ENCODE results near the gene KLHL2. TPM values are rescaled to one million over a fixed set of nuclear protein-coding genes. Genes with fewer than 3 reads are reported as not detected.

The KLHL2 gene
- total RNA-seq, 1 experiment from 2014 or later, result 37.1 TPM

- ChIA-PET POLR2A (interaction anchor here (0.9 to 1.5 kb wide), 3 partner anchors 8 to 85 kb away, joined by 3 read pairs; no protein-coding TSS in a partner anchor), CTCF (interaction anchor here (0.6 to 1.1 kb wide), 3 partner anchors 30 to 777 kb away, joined by 3 to 6 read pairs (median 4); no protein-coding TSS in a partner anchor)
- DNase-seq (ENCODE audit: unreplicated experiment), result no peak
- H3K27ac Mint-ChIP-seq (ENCODE audit: low read depth, unreplicated experiment), result no peak overlapping the region
- TF ChIP-seq CTCF (IDR thresholded peaks at IDR 0.05; ENCODE audit: unreplicated experiment), result no peak
- peaks cover 13% of the 10 kb centered on the region for H3K4me1 Mint-ChIP-seq (ENCODE audit: insufficient read depth, unreplicated experiment)
- no peak overlapping the region for H3K4me3 Mint-ChIP-seq (ENCODE audit: unreplicated experiment)
- H3K27me3 Mint-ChIP-seq (ENCODE audit: insufficient read depth, unreplicated experiment), result no peaks in the 10 kb centered on the region
- peaks cover 30% of the 10 kb centered on the region for H3K36me3 Mint-ChIP-seq (ENCODE audit: insufficient read depth, unreplicated experiment)
- intact Hi-C loops (cut with micrococcal nuclease), result no loop called here
- BruUV-seq (replicated peaks), result no TSS peak
- H3K9me3 Mint-ChIP-seq (ENCODE audit: unreplicated experiment), result no peaks in the 10 kb centered on the region
Observed at GRCh38 chr4:165293927-165294649, 86.7 kb downstream of the KLHL2 start.

- Mint-ChIP-seq H3K4me3 (ENCODE audit: unreplicated experiment) (no peak overlapping the region), H3K27me3 (ENCODE audit: insufficient read depth, unreplicated experiment) (no peaks in the 10 kb centered on the region), H3K36me3 (ENCODE audit: insufficient read depth, unreplicated experiment) (peaks cover 38% of the 10 kb centered on the region), H3K27ac (ENCODE audit: low read depth, unreplicated experiment) (peak overlapping the region; percentile 63), H3K4me1 (ENCODE audit: insufficient read depth, unreplicated experiment) (peaks cover 13% of the 10 kb centered on the region), H3K9me3 (ENCODE audit: unreplicated experiment) (no peaks in the 10 kb centered on the region)
- POLR2A ChIA-PET, result interaction anchor here (1.5 kb wide), 1 partner anchor 64 kb away, joined by 3 read pairs; no protein-coding TSS in a partner anchor
- intact Hi-C loops (cut with micrococcal nuclease), result no loop called here
- BruUV-seq (replicated peaks), result no TSS peak
- no peak for DNase-seq (ENCODE audit: unreplicated experiment)
- no peak for TF ChIP-seq CTCF (IDR thresholded peaks at IDR 0.05; ENCODE audit: unreplicated experiment)
- CTCF ChIA-PET, result interaction anchor here (0.7 to 1.1 kb wide), 3 partner anchors 9 to 777 kb away, joined by 3 to 6 read pairs (median 3); no protein-coding TSS in a partner anchor
Observed at GRCh38 chr4:165294907-165295306, 87.5 kb downstream of the KLHL2 start.

- no peak for TF ChIP-seq CTCF (IDR thresholded peaks at IDR 0.05; ENCODE audit: unreplicated experiment)
- no TSS peak for BruUV-seq (replicated peaks)
- H3K27ac Mint-ChIP-seq (ENCODE audit: low read depth, unreplicated experiment), result no peak overlapping the region
- H3K27me3 Mint-ChIP-seq (ENCODE audit: insufficient read depth, unreplicated experiment), result no peaks in the 10 kb centered on the region
- CTCF ChIA-PET, result interaction anchor here (0.5 to 0.8 kb wide), 3 partner anchors 14 to 137 kb away, joined by 3 to 4 read pairs (median 4); no protein-coding TSS in a partner anchor
- POLR2A ChIA-PET, result interaction anchor here (2.2 kb wide), 1 partner anchor 33 kb away, joined by 7 read pairs; no protein-coding TSS in a partner anchor
- H3K4me1 Mint-ChIP-seq (ENCODE audit: insufficient read depth, unreplicated experiment), result peaks cover 24% of the 10 kb centered on the region
- no peak for DNase-seq (ENCODE audit: unreplicated experiment)
- no peaks in the 10 kb centered on the region for H3K9me3 Mint-ChIP-seq (ENCODE audit: unreplicated experiment)
- H3K4me3 Mint-ChIP-seq (ENCODE audit: unreplicated experiment), result no peak overlapping the region
- intact Hi-C loops (cut with micrococcal nuclease), result no loop called here
- H3K36me3 Mint-ChIP-seq (ENCODE audit: insufficient read depth, unreplicated experiment), result peaks cover 46% of the 10 kb centered on the region
Observed at GRCh38 chr4:165297626-165298025, 90.3 kb downstream of the KLHL2 start.

- no peak for DNase-seq (ENCODE audit: unreplicated experiment)
- peaks cover 17% of the 10 kb centered on the region for H3K4me1 Mint-ChIP-seq (ENCODE audit: insufficient read depth, unreplicated experiment)
- no peaks in the 10 kb centered on the region for H3K9me3 Mint-ChIP-seq (ENCODE audit: unreplicated experiment)
- H3K27me3 Mint-ChIP-seq (ENCODE audit: insufficient read depth, unreplicated experiment), result no peaks in the 10 kb centered on the region
- no TSS peak for BruUV-seq (replicated peaks)
- H3K27ac Mint-ChIP-seq (ENCODE audit: low read depth, unreplicated experiment), result peak overlapping the region; percentile 18
- no peak overlapping the region for H3K4me3 Mint-ChIP-seq (ENCODE audit: unreplicated experiment)
- peaks cover 46% of the 10 kb centered on the region for H3K36me3 Mint-ChIP-seq (ENCODE audit: insufficient read depth, unreplicated experiment)
- POLR2A ChIA-PET, result interaction anchor here (0.8 to 3.2 kb wide), 5 partner anchors 10 to 187 kb away, joined by 3 to 9 read pairs (median 5); partner anchors contain the start of genes MSMO1 and TMEM192
- CTCF ChIA-PET, result interaction anchor here (0.8 kb wide), 2 partner anchors 35 to 168 kb away, joined by 3 to 5 read pairs; no protein-coding TSS in a partner anchor
- no peak for TF ChIP-seq CTCF (IDR thresholded peaks at IDR 0.05; ENCODE audit: unreplicated experiment)
- intact Hi-C loops (cut with micrococcal nuclease), result no loop called here
Observed at GRCh38 chr4:165299399-165300060, 92.2 kb downstream of the KLHL2 start.

Measured in MCF 10A (cell line).